Measurements from ENCODE around the gene TEX53.

The TEX53 gene

GRCh38 chr9:114655689-114656088 lies 1.9 kb downstream of the TEX53 start (continued):
- TF ChIP-seq POU6F1 (CRISPR knock-in tag; IDR thresholded peaks at IDR 0.05; ENCODE audit: borderline replicate concordance, low read depth), result no peak

GRCh38 chr9:114653556-114654159 lies 3.9 kb downstream of the TEX53 start:
- TF ChIP-seq TCF4 (CRISPR knock-in tag; IDR thresholded peaks at IDR 0.05; ENCODE audit: borderline replicate concordance), result no peak
- TF ChIP-seq ZNF70 (CRISPR knock-in tag; IDR thresholded peaks at IDR 0.05), result no peak
- TF ChIP-seq GLIS3 (CRISPR knock-in tag; IDR thresholded peaks at IDR 0.05), result no peak
- TF ChIP-seq TSHZ2 (CRISPR knock-in tag; IDR thresholded peaks at IDR 0.05), result no peak
- TF ChIP-seq OSR1 (CRISPR knock-in tag; IDR thresholded peaks at IDR 0.05), result no peak
- peak; percentile 92 for ATAC-seq

GRCh38 chr9:114652776-114653555 lies 4.6 kb downstream of the TEX53 start:
- ATAC-seq, result peak; percentile 65
- TF ChIP-seq TOX (CRISPR knock-in tag; IDR thresholded peaks at IDR 0.05; ENCODE audit: borderline replicate concordance) (no peak), ESRRG (CRISPR knock-in tag; IDR thresholded peaks at IDR 0.05) (no peak)

- no peak for TF ChIP-seq ISL1 (CRISPR knock-in tag; IDR thresholded peaks at IDR 0.05)
- TF ChIP-seq ZC3H10 (CRISPR knock-in tag; IDR thresholded peaks at IDR 0.05), result no peak
- TF ChIP-seq ARNTL (CRISPR knock-in tag; IDR thresholded peaks at IDR 0.05; ENCODE audit: borderline replicate concordance, low read depth), result no peak
- no peak for TF ChIP-seq ESRRG (CRISPR knock-in tag; IDR thresholded peaks at IDR 0.05)
- TF ChIP-seq TSHZ2 (CRISPR knock-in tag; IDR thresholded peaks at IDR 0.05), result no peak
- no peak for TF ChIP-seq ZNF8 (CRISPR knock-in tag; IDR thresholded peaks at IDR 0.05)
- no peak for TF ChIP-seq TCF4 (CRISPR knock-in tag; IDR thresholded peaks at IDR 0.05; ENCODE audit: borderline replicate concordance)
- no peak for TF ChIP-seq ZFP3 (CRISPR knock-in tag; IDR thresholded peaks at IDR 0.05)
- TF ChIP-seq GLIS3 (CRISPR knock-in tag; IDR thresholded peaks at IDR 0.05), result no peak
- TF ChIP-seq ZNF565 (CRISPR knock-in tag; conservative IDR thresholded peaks at IDR 0.05; ENCODE audit: low read depth), result no peak
- TF ChIP-seq SNAI2 (CRISPR knock-in tag; IDR thresholded peaks at IDR 0.05), result no peak
- TF ChIP-seq CREB5 (CRISPR knock-in tag; IDR thresholded peaks at IDR 0.05; ENCODE audit: low read depth), result no peak
- TF ChIP-seq OSR1 (CRISPR knock-in tag; IDR thresholded peaks at IDR 0.05), result no peak
- no peak for TF ChIP-seq ZNF70 (CRISPR knock-in tag; IDR thresholded peaks at IDR 0.05)
- no peak for TF ChIP-seq POU6F1 (CRISPR knock-in tag; IDR thresholded peaks at IDR 0.05; ENCODE audit: borderline replicate concordance, low read depth)
- no peak for TF ChIP-seq TOX (CRISPR knock-in tag; IDR thresholded peaks at IDR 0.05; ENCODE audit: borderline replicate concordance)
- no peak for ATAC-seq
Measured at GRCh38 chr9:114643896-114644295, 13.7 kb downstream of the TEX53 start.

All from SK-N-SH treated with all-trans-retinoic acid at 6 μM for 48 hours (cell line).